WERI-Rb-1 (cell line): ENCODE data around the gene BHLHE41.

Experiments used
- DNase-seq: peaks from one replicate; pipeline ENCODE4 v3.0.0-alpha.2; 2020
- H3K27ac ChIP-seq: fragments of 250-450 bp; sonication (Bioruptor Pico); 2 replicates; pipeline ENCODE4 v1.5.1; 2020; ENCODE audit warnings: mild to moderate bottlenecking, moderate library complexity
- H3K27me3 ChIP-seq: fragments of 250-450 bp; sonication (Bioruptor Pico); 2 replicates; pipeline ENCODE4 v1.5.1; 2021; ENCODE audit warnings: mild to moderate bottlenecking, low read depth, moderate library complexity; ENCODE audit not compliant: insufficient read depth, severe bottlenecking
- H3K36me3 ChIP-seq: fragments of 250-450 bp; sonication (Bioruptor Pico); 2 replicates; pipeline ENCODE4 v1.5.1; 2020; ENCODE audit warnings: mild to moderate bottlenecking, moderate library complexity
- H3K4me3 ChIP-seq: 2 replicates; pipeline ENCODE4 v1.5.1; 2011; ENCODE audit warnings: low read depth, mild to moderate bottlenecking, control low read depth, low read length
- H3K9me3 ChIP-seq: fragments of 250-450 bp; sonication (Bioruptor Pico); 2 replicates; pipeline ENCODE4 v1.5.1; 2021; ENCODE audit warnings: mild to moderate bottlenecking, moderate library complexity; ENCODE audit not compliant: severe bottlenecking
- TF ChIP-seq, protein P1 (sequence below): IDR thresholded peaks from 2 replicates; pipeline ENCODE4 v1.5.1; 2011; ENCODE audit warnings: low read depth, mild to moderate bottlenecking, control low read depth, inconsistent platforms, low read length

BHLHE41 gene

GRCh38 chr12:26080911-26081310 is 43.9 kb downstream of the BHLHE41 start:
- TF ChIP-seq, protein P1, sequence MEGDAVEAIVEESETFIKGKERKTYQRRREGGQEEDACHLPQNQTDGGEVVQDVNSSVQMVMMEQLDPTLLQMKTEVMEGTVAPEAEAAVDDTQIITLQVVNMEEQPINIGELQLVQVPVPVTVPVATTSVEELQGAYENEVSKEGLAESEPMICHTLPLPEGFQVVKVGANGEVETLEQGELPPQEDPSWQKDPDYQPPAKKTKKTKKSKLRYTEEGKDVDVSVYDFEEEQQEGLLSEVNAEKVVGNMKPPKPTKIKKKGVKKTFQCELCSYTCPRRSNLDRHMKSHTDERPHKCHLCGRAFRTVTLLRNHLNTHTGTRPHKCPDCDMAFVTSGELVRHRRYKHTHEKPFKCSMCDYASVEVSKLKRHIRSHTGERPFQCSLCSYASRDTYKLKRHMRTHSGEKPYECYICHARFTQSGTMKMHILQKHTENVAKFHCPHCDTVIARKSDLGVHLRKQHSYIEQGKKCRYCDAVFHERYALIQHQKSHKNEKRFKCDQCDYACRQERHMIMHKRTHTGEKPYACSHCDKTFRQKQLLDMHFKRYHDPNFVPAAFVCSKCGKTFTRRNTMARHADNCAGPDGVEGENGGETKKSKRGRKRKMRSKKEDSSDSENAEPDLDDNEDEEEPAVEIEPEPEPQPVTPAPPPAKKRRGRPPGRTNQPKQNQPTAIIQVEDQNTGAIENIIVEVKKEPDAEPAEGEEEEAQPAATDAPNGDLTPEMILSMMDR, result no peak
- H3K36me3 ChIP-seq, result no peaks in the 10 kb centered on the region
- no peak overlapping the region for H3K4me3 ChIP-seq
- DNase-seq, result no peak
- H3K27ac ChIP-seq, result no peak overlapping the region
- H3K27me3 ChIP-seq, result no peaks in the 10 kb centered on the region
- H3K9me3 ChIP-seq, result no peaks in the 10 kb centered on the region

DNA sequence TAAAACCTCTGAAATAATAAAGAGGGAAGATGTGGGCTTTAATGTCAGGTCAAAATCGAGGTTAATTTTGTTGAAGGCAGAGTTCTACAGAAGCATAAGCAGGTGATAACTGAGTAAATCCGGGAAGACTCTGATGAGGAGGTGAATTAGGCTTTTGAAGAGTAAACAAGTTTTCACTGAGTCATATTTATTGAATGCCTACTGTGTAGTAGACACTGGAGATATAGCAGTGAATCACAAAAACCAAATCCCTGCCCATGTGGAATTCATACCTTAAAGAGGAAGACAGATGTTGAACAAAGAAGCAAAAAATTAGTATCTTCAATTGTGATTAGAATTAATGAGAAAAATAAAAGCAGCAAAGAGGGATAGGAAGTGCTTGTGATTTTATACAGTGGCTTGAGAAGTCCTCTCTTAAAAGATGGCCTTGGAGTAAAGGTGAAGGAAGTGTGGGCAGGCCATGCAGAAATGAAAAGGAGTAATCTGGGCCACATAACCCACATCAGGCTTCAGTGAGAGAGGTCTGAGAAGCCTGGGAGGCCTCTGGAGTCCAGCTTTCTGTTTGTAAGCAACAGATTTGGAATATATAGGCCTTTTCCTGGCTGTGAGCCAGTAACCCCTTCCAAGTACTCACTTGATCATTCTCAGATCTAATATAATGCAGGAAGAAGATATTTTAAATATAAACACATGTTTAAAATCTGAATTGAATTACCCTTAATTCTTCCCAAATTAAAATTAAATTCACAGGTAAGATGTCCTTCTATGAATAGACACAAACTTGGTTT is 46.7 kb downstream of the BHLHE41 start:
- DNase-seq, result no peak
- Histone ChIP-seq H3K36me3 (no peaks in the 10 kb centered on the region), H3K27me3 (no peaks in the 10 kb centered on the region), H3K9me3 (no peaks in the 10 kb centered on the region), H3K4me3 (no peak overlapping the region), H3K27ac (no peak overlapping the region)
- TF ChIP-seq, protein P1, result no peak
